ENCODE results near the gene PTPA. TPM values are rescaled to one million over a fixed set of nuclear protein-coding genes. Genes with fewer than 3 reads are reported as not detected.
"Not testable (repeated sequence)": the region's sequence is repeated elsewhere in the genome, so short reads cannot be mapped to it uniquely, and the experiment has no call there.

The PTPA gene
- total and polyA plus RNA-seq, 2 donors (not counting 1 experiment from before 2014, with no cell fraction given): 35.0 to 73.9 TPM

GRCh38 chr9:129121483-129121882, 10.3 kb downstream of the PTPA start:
- intact Hi-C loops (cut with micrococcal nuclease): no loop called here
- Histone ChIP-seq H3K36me3 (replicated peaks in 1 of 2; ENCODE audit: control extremely low read depth in 1 of 2, control insufficient read depth in 1 of 2, extremely low read depth in 1 of 2, insufficient read depth in 2 of 2, low read length in 1 of 2) (peaks cover 0 to 41% of the 10 kb centered on the region in 2 experiments), H3K27me3 (replicated peaks in 1 of 4; ENCODE audit: control extremely low read depth in 1 of 4, control insufficient read depth in 3 of 4, insufficient read depth in 4 of 4, low read length in 3 of 4) (no peaks in the 10 kb centered on the region), H3K4me1 (ENCODE audit: control insufficient read depth in 2 of 2, insufficient read depth in 2 of 2, low read length in 2 of 2) (no peaks in the 10 kb centered on the region), H3K4me3 (ENCODE audit: control extremely low read depth in 1 of 5, extremely low read depth in 1 of 5, insufficient read depth in 1 of 5, low read depth in 2 of 5, low read length in 4 of 5) (no peak overlapping the region), H3K9me3 (ENCODE audit: control extremely low read depth in 1 of 3, control insufficient read depth in 2 of 3, insufficient read depth in 1 of 3, low read length in 2 of 3) (no peaks in the 10 kb centered on the region), H2AFZ (ENCODE audit: insufficient read depth, low read depth, low read length, poor library complexity, severe bottlenecking) (no peak overlapping the region), H3K4me2 (replicated peaks; ENCODE audit: low read depth, low read length, poor library complexity, severe bottlenecking) (no peak overlapping the region), H3K27ac (ENCODE audit: low read length in 2 of 2) (no peak overlapping the region), H3K79me2 (ENCODE audit: control insufficient read depth, insufficient read depth, low read length) (peaks cover 74% of the 10 kb centered on the region), H3K9ac (ENCODE audit: low read length) (no peak overlapping the region), H4K20me1 (ENCODE audit: control insufficient read depth, insufficient read depth, low read length, poor library complexity, severe bottlenecking) (peaks cover 48% of the 10 kb centered on the region)
- no peak overlapping the region for H3K27ac Mint-ChIP-seq
- peaks cover 3% of the 10 kb centered on the region for H3K4me1 Mint-ChIP-seq
- POLR2A ChIA-PET: no interaction called here
- ATAC-seq (ENCODE audit: low read depth) (no peak), DNase-seq (no peak)
- H3K9me3 Mint-ChIP-seq (ENCODE audit: insufficient read depth): no peaks in the 10 kb centered on the region
- CTCF ChIA-PET: interaction anchor here (0.6 to 3.9 kb wide), 4 partner anchors 10 to 920 kb away, joined by 3 to 16 read pairs (median 4); no protein-coding TSS in a partner anchor
- TF ChIP-seq CTCF (IDR thresholded peaks at IDR 0.05): no peak
- no peak for TF ChIP-seq EZH2 (IDR thresholded peaks at IDR 0.05; ENCODE audit: borderline replicate concordance, insufficient read depth, low read depth, low read length, poor library complexity, severe bottlenecking)
- H3K4me3 Mint-ChIP-seq: no peak overlapping the region
- WGBS (ENCODE audit: insufficient coverage): 93% methylated on average over 3 of the region's 3 CpGs
- H3K27me3 Mint-ChIP-seq: no peaks in the 10 kb centered on the region

GRCh38 chr9:129122133-129122532, 10.9 kb downstream of the PTPA start:
- H3K9me3 ChIP-seq (ENCODE audit: control extremely low read depth in 1 of 3, control insufficient read depth in 2 of 3, insufficient read depth in 1 of 3, low read length in 2 of 3): no peaks in the 10 kb centered on the region
- ChIA-PET POLR2A (interaction anchor here (0.6 kb wide), 1 partner anchor 751 kb away, joined by 7 read pairs; the partner anchor contains the start of gene URM1), CTCF (interaction anchor here (1.3 to 3.9 kb wide), 4 partner anchors 9 to 502 kb away, joined by 3 to 16 read pairs (median 4); no protein-coding TSS in a partner anchor)
- DNase-seq (no peak), ATAC-seq (ENCODE audit: low read depth) (no peak)
- peaks cover 53% of the 10 kb centered on the region for H4K20me1 ChIP-seq (ENCODE audit: control insufficient read depth, insufficient read depth, low read length, poor library complexity, severe bottlenecking)
- no peak overlapping the region for H2AFZ ChIP-seq (ENCODE audit: insufficient read depth, low read depth, low read length, poor library complexity, severe bottlenecking)
- H3K4me3 Mint-ChIP-seq: no peak overlapping the region
- H3K27me3 ChIP-seq (replicated peaks in 1 of 4; ENCODE audit: control extremely low read depth in 1 of 4, control insufficient read depth in 3 of 4, insufficient read depth in 4 of 4, low read length in 3 of 4): no peaks in the 10 kb centered on the region
- H3K4me1 Mint-ChIP-seq: peaks cover 3% of the 10 kb centered on the region
- intact Hi-C loops (cut with micrococcal nuclease): no loop called here
- H3K4me3 ChIP-seq (ENCODE audit: control extremely low read depth in 1 of 5, extremely low read depth in 1 of 5, insufficient read depth in 1 of 5, low read depth in 2 of 5, low read length in 4 of 5): no peak overlapping the region
- H3K27me3 Mint-ChIP-seq: no peaks in the 10 kb centered on the region
- H3K36me3 ChIP-seq (replicated peaks in 1 of 2; ENCODE audit: control extremely low read depth in 1 of 2, control insufficient read depth in 1 of 2, extremely low read depth in 1 of 2, insufficient read depth in 2 of 2, low read length in 1 of 2): peaks cover 0 to 43% of the 10 kb centered on the region in 2 experiments
- H3K79me2 ChIP-seq (ENCODE audit: control insufficient read depth, insufficient read depth, low read length): peaks cover 67% of the 10 kb centered on the region
- no peak overlapping the region for H3K27ac Mint-ChIP-seq
- H3K9me3 Mint-ChIP-seq (ENCODE audit: insufficient read depth): no peaks in the 10 kb centered on the region
- no CpG with 5 or more reads among the region's 1 CpG for WGBS (ENCODE audit: insufficient coverage)
- no peak overlapping the region for H3K9ac ChIP-seq (ENCODE audit: low read length)
- no peak overlapping the region for H3K4me2 ChIP-seq (replicated peaks; ENCODE audit: low read depth, low read length, poor library complexity, severe bottlenecking)
- no peaks in the 10 kb centered on the region for H3K4me1 ChIP-seq (ENCODE audit: control insufficient read depth in 2 of 2, insufficient read depth in 2 of 2, low read length in 2 of 2)
- no peak overlapping the region for H3K27ac ChIP-seq (ENCODE audit: low read length in 2 of 2)
- TF ChIP-seq EZH2 (IDR thresholded peaks at IDR 0.05; ENCODE audit: borderline replicate concordance, insufficient read depth, low read depth, low read length, poor library complexity, severe bottlenecking) (no peak), CTCF (IDR thresholded peaks at IDR 0.05) (no peak)

- CTCF ChIA-PET: interaction anchor here (0.7 to 3.9 kb wide), 5 partner anchors 9 to 501 kb away, joined by 3 to 16 read pairs (median 4); no protein-coding TSS in a partner anchor
- POLR2A ChIA-PET: not testable (repeated sequence)
- WGBS (ENCODE audit: insufficient coverage): 99% methylated on average over 11 of the region's 15 CpGs
Measured at GRCh38 chr9:129122976-129123375, 11.8 kb downstream of the PTPA start.

More at GRCh38 chr9:129122976-129123375, 11.8 kb downstream of the PTPA start:
- H3K4me1 ChIP-seq (ENCODE audit: control insufficient read depth in 2 of 2, insufficient read depth in 2 of 2, low read length in 2 of 2); H3K4me3 ChIP-seq (ENCODE audit: control extremely low read depth in 1 of 5, extremely low read depth in 1 of 5, insufficient read depth in 1 of 5, low read depth in 2 of 5, low read length in 4 of 5); H3K27me3 ChIP-seq (replicated peaks in 1 of 4; ENCODE audit: control extremely low read depth in 1 of 4, control insufficient read depth in 3 of 4, insufficient read depth in 4 of 4, low read length in 3 of 4); H3K27ac ChIP-seq (ENCODE audit: low read length in 2 of 2); H3K9ac ChIP-seq (ENCODE audit: low read length); intact Hi-C loops (cut with micrococcal nuclease); H3K4me2 ChIP-seq (replicated peaks; ENCODE audit: low read depth, low read length, poor library complexity, severe bottlenecking); H2AFZ ChIP-seq (ENCODE audit: insufficient read depth, low read depth, low read length, poor library complexity, severe bottlenecking); ATAC-seq (ENCODE audit: low read depth); DNase-seq; H3K27ac Mint-ChIP-seq; H3K9me3 ChIP-seq (ENCODE audit: control extremely low read depth in 1 of 3, control insufficient read depth in 2 of 3, insufficient read depth in 1 of 3, low read length in 2 of 3); H3K4me1 Mint-ChIP-seq; H3K27me3 Mint-ChIP-seq; H3K9me3 Mint-ChIP-seq (ENCODE audit: insufficient read depth); H3K4me3 Mint-ChIP-seq: not testable (repeated sequence)
- Histone ChIP-seq H4K20me1 (ENCODE audit: control insufficient read depth, insufficient read depth, low read length, poor library complexity, severe bottlenecking) (peaks cover 56% of the 10 kb centered on the region), H3K36me3 (replicated peaks in 1 of 2; ENCODE audit: control extremely low read depth in 1 of 2, control insufficient read depth in 1 of 2, extremely low read depth in 1 of 2, insufficient read depth in 2 of 2, low read length in 1 of 2) (peaks cover 0 to 51% of the 10 kb centered on the region in 2 experiments), H3K79me2 (ENCODE audit: control insufficient read depth, insufficient read depth, low read length) (peaks cover 60% of the 10 kb centered on the region)
